Measurements from ENCODE around the gene CD164L2.
A peak's percentile ranks its signal among the peaks of the same experiment; 100 is the strongest.
"Not testable (repeated sequence)": the region's sequence is repeated elsewhere in the genome, so short reads cannot be mapped to it uniquely, and the experiment has no call there.

The CD164L2 gene

DNA sequence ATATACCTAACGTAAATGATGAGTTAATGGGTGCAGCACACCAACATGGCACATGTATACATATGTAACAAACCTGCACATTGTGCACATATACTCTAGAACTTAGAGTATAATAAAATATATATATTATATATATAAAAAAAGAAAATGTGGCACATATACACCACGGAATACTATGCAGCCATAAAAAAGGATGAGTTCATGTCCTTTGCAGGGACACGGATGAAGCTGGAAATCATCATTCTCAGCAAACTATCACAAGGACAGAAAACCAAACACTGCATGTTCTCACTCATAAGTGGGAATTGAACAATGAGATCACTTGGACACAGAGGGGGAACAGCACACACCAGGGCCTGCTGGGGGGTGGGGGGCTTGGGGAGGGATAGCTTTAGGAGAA lies 1.7 kb upstream of the CD164L2 start:
- not testable (repeated sequence) for DNase-seq (ENCODE audit: low read depth)

DNA sequence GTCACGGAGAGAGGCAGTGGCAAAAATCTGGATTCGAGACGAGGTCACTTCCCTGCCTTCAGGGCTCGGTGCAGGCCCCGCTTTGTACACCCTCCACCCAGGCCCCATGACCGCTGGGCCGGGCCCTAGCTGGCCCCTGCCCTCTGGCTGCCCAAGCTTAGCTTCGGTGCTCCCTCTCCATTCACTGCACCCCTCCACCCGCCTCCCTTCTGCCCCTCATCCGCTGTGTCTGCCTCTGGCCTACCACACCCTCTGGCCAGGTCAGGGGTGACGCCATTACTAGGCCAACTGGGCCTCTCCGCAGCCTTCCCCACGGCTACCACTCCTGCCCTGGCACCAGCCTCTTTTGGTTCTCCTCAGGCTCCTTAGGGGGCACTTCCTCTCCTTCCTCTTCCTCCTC lies 528 bp upstream of the CD164L2 start:
- DNase-seq (ENCODE audit: low read depth), result no peak

- DNase-seq (ENCODE audit: low read depth), result no peak
Measured at GRCh38 chr1:27381969-27382762, 967 bp downstream of the CD164L2 start.

- no peak for DNase-seq (ENCODE audit: low read depth)
Measured at GRCh38 chr1:27380766-27381733, 2.1 kb downstream of the CD164L2 start.

- DNase-seq (ENCODE audit: low read depth), result no peak
Measured at GRCh38 chr1:27380224-27380623, 2.9 kb downstream of the CD164L2 start.

GRCh38 chr1:27379564-27380122 lies 3.5 kb downstream of the CD164L2 start:
- no peak for DNase-seq (ENCODE audit: low read depth)

- no peak for DNase-seq (ENCODE audit: low read depth)
Measured at GRCh38 chr1:27377760-27378495, 5.2 kb downstream of the CD164L2 start.

DNA sequence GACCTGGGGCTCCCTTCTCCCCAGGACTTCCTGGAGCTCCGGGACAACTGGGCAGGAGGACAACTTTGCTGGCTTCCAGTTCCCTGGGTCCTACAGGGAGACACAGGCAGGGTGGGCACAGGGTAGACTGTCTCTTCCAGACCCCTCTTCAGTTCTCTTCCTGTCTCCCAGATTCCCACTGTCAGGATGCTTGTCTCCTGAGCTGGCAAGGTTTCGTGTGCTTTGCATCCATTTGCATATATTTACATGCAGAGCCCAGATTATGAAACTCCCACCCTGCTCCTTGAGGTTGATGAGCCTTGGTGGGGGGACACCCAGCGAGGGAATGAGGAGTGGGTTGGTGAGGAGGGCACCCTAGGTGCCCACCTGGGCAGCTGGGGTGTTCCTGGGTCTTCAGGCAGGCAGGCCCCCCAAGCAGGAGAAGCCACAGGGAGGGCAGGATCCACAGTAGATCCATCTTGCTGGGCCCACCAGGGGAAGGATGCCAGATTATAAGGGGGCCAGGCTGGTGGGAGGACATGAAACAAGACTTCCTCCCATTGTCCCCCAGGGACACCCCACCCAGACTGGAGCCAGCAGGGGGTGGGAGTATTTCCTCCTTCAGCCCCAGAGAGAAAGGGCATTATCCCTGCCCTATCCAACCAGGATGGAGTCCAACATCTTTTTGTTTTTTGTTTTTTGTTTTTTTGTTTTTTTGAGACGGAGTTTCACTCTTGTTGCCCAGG lies 8.6 kb downstream of the CD164L2 start, which contains the start of gene FCN3:
Gene FCN3, minus strand, starts transcription at position 463 of the 725 bp plus-strand sequence. Its CDS starts 6 bp downstream, at position 457.
- DNase-seq (ENCODE audit: low read depth), result no peak

DNA sequence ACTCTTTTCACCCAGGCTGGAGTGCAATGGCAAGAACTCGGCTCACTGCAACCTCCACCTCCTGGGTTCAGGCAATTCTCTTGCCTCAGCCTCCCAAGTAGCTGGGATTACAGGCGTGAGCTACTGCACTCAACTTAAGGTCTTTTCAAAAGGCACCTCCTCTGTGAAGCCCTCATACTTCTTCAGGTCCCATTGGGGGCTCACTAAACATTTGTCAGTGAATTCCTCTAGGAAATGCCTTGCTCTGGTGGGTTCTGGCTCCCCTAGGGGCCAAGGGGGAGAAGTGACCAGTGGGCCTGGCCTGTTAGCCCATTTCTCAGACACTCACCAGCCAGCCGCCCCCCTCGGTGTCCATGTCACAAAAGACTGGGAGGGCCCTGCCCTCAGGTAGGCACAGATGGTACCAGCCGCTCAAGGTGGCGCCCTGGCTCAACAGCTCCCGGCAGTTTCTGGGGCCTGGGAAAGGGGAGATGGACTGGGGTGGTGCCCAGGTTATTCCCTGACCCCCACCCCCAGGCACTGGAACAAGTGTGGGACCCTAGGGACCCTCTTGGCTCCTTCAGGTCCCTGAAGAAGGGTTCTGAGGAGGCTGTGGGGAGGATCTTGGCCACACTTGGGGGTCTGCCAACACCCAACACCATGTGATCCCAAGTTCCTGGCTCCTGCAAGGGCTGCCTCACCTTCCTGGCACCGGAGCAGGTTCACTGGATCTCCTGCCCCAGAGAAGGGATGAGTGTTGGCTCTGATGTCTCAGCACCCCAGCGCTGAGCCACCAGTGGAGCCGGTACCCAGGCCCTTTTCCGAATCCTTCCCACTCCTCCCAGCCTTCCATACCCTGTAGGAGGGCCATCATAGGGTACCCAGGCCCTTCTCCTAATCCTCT lies 10.1 kb downstream of the CD164L2 start:
- DNase-seq (ENCODE audit: low read depth), result no peak

DNA sequence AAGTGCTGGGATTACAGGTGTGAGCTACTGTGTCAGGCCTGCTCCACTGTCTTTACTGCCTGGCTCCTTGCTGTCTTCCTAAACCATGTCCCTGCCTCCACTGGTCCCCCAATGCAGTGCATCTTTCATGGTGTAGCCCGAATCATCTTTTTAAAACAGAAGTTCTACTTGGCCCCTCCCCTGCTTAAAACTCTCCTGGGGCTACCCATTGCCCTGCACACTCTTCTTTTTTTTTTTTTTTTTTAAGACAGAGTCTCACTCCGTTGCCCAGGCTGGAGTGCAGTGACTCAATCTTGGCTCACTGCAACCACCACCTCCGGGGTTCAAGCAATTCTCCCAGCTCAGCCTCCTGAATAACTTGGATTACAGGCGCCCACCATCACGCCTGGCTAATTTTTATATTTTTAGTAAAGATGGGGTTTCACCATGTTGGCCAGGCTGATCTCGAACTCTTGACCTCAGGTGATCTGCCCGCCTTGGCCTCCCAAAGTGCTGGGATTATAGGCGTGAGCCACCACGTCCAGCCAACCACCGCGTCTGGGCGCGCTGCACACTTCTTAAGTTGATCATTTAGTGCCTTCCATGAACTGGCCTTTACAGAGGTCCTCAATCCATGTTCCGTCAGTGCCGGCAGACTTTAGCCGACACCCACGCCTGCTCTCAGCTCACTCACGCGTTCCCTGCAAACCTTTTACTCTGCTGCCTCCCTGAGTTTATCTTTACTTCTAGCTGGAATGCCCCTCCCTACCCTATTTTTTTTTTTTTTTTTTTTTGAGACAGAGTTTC lies 10.9 kb downstream of the CD164L2 start:
- DNase-seq (ENCODE audit: low read depth), result no peak

- DNase-seq (ENCODE audit: low read depth), result no peak
Measured at GRCh38 chr1:27368869-27369582, 14.1 kb downstream of the CD164L2 start.

GRCh38 chr1:27367160-27367650 lies 15.9 kb downstream of the CD164L2 start:
- no peak for DNase-seq (ENCODE audit: low read depth)

GRCh38 chr1:27366411-27367159 lies 16.5 kb downstream of the CD164L2 start, which contains the start of gene MAP3K6:
MAP3K6 (minus strand) TSS chr1:27366961; CDS start chr1:27366597, 364 bp downstream.
- peak; percentile 61 for DNase-seq (ENCODE audit: low read depth)

DNA sequence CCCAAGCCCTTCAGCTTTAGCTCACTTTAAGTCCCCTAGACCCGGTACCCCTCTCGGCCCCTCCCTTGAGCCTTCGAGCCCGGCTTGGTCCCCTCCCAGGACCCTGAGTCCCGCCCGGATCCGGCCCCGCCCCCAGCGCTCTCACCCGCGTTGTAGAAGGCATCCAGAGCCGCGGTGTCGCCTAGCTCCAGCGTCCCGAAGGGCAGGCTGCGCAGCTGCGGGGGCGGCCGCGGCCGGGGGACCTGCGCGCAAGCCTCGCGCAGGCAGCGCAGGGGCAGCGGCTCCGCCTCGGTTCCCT lies 17.1 kb downstream of the CD164L2 start:
- peak; percentile 45 for DNase-seq (ENCODE audit: low read depth)

GRCh38 chr1:27365372-27366112 lies 17.6 kb downstream of the CD164L2 start:
- peak; percentile 73 for DNase-seq (ENCODE audit: low read depth)

- DNase-seq (ENCODE audit: low read depth), result no peak
Measured at GRCh38 chr1:27364696-27365371, 18.3 kb downstream of the CD164L2 start.

Measured in HS-5 (cell line).